ENCODE results near the gene MS4A4E. TPM values are rescaled to one million over a fixed set of nuclear protein-coding genes. Genes with fewer than 3 reads are reported as not detected.
"Not testable (repeated sequence)": the region's sequence is repeated elsewhere in the genome, so short reads cannot be mapped to it uniquely, and the experiment has no call there.

Gene MS4A4E
- 1 to 10 TPM in 3 of 4 donors, under 1 TPM in 1; 0.91 to 7.9 (median 2.8) TPM for total RNA-seq

DNA sequence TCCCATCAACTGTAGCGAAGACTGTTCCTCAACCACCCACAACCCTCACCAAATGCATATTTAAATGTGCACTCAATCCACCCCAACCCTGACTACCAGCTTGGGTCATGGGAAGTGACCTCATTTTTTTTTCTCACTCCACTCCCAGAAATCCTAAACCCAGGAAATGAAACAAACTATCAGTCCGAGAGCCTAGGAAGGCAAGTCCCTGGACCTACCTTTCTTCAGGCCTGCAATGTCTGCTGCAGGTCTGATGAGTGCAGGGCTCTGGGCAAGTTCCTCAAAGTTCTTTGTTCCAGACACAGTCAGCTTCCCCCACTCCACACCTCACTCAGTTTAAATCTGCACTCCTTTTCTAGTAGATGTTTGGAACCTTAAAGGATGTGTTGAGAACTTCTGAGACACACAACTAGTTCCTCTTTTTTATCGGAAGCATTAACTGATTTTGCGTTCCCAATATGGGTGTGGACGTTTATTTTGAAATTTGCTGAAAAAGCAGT, at the start of gene MS4A4E:
MS4A4E (minus strand) TSS at position 398 of the 500 bp plus-strand sequence. CDS start 13,082 bp downstream, outside the sequence.
- Histone ChIP-seq H3K27me3 (no peaks in the 10 kb centered on the region), H3K9me3 (no peaks in the 10 kb centered on the region), H3K36me3 (no peaks in the 10 kb centered on the region), H3K4me1 (no peaks in the 10 kb centered on the region), H3K27ac (replicated peaks in 1 of 4) (peak within 1 kb of the TSS in 2 of 4 donors; percentile 6 to 16), H3K4me3 (peak within 1 kb of the TSS in 2 of 4 donors; percentile 11 to 16)
- intact Hi-C loops (cut with DNase I) = no loop called here
- TF ChIP-seq POLR2A (IDR thresholded peaks at IDR 0.05; ENCODE audit: low read depth) = no peak
- TF ChIP-seq CTCF (IDR thresholded peaks at IDR 0.05) = no peak
- TF ChIP-seq EP300 (IDR thresholded peaks at IDR 0.05) = no peak
- no peak for TF ChIP-seq POLR2AphosphoS5 (IDR thresholded peaks at IDR 0.05)
- WGBS = 80% methylated on average over 5 of the region's 5 CpGs
- no peak for DNase-seq (ENCODE audit: extremely low spot score)

- Histone ChIP-seq H3K27ac (replicated peaks in 1 of 4) (no peak overlapping the region), H3K9me3 (peaks cover 0 to 9% (median 4%) of the 10 kb centered on the region in 4 donors), H3K4me1 (no peaks in the 10 kb centered on the region), H3K36me3 (no peaks in the 10 kb centered on the region), H3K4me3 (no peak overlapping the region), H3K27me3 (no peaks in the 10 kb centered on the region)
- intact Hi-C loops (cut with DNase I) = no loop called here
- WGBS = 78% methylated on average over 2 of the region's 2 CpGs
- DNase-seq (ENCODE audit: extremely low spot score) = no peak
- no peak for TF ChIP-seq POLR2A (IDR thresholded peaks at IDR 0.05; ENCODE audit: low read depth)
- no peak for TF ChIP-seq CTCF (IDR thresholded peaks at IDR 0.05)
- no peak for TF ChIP-seq POLR2AphosphoS5 (IDR thresholded peaks at IDR 0.05)
- TF ChIP-seq EP300 (IDR thresholded peaks at IDR 0.05) = no peak
Observed at GRCh38 chr11:60292145-60292544, 49.2 kb upstream of the MS4A4E start.

DNA sequence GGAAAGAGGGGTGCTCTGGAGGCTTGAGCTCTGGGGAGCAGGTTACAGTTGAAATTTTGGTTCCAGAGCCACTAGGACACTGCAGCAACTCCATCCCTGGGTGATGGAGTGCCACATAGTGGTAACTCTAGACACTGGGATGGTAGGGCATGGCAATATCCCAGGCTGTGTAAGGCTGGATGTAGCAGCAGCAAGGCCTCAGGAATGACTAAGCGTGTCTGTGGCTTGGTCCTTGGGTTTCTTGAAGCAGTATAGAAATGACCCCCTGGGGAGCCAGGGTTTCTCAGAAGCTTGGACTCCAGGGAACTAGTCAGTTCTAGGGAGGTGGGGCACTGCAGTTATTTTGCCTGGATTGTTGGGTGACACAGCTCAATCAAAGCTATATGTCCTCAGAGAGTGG, 45.6 kb upstream of the MS4A4E start:
- no peak for DNase-seq (ENCODE audit: extremely low spot score)
- WGBS = 100% methylated on average over 1 of the region's 1 CpG
- intact Hi-C loops (cut with DNase I) = no loop called here
- Histone ChIP-seq H3K36me3 (no peaks in the 10 kb centered on the region), H3K9me3 (peaks cover 0 to 9% (median 4%) of the 10 kb centered on the region in 4 donors), H3K4me1 (no peaks in the 10 kb centered on the region), H3K27me3 (no peaks in the 10 kb centered on the region), H3K4me3 (no peak overlapping the region), H3K27ac (replicated peaks in 1 of 4) (no peak overlapping the region)
- TF ChIP-seq POLR2AphosphoS5 (IDR thresholded peaks at IDR 0.05) (no peak), CTCF (IDR thresholded peaks at IDR 0.05) (no peak), POLR2A (IDR thresholded peaks at IDR 0.05; ENCODE audit: low read depth) (no peak), EP300 (IDR thresholded peaks at IDR 0.05) (no peak)

DNA sequence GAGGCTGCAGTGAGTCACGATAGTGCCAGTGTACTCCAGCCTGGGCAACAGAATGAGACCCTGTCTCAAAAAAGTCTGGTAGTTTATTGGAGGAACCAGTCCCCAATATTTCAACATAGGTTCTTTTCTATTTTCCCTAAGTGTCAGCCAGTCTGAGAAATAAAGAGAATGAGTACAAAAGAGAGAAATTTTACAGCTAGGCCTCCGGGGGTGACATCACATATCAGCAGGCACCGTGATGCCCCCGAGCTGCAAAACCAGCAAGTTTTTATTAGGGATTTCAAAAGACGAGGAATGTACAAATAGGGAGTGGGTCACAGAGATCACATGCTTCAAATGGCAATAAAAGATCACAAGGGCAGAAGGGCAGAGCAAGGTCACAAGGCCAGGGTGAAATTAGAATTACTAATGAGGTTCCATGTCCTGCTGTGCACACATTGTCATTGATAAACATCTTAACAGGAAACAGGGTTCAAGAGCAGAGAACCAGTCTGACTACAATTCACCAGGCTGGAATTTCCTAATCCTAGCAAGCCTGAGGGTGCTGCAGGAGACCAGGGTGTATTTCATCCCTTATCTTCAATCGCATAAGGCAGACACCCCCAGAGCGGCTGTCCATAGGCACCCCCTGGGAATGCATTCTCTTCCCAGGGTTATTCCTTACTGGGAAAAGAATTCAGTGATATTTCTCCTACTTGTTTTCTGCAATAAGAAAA, 42.6 kb upstream of the MS4A4E start:
- intact Hi-C loops (cut with DNase I); H3K4me1 ChIP-seq; H3K4me3 ChIP-seq; H3K27ac ChIP-seq (replicated peaks in 1 of 4); H3K9me3 ChIP-seq; DNase-seq (ENCODE audit: extremely low spot score); H3K27me3 ChIP-seq; H3K36me3 ChIP-seq: not testable (repeated sequence)
- WGBS = 72% methylated on average over 7 of the region's 7 CpGs

DNA sequence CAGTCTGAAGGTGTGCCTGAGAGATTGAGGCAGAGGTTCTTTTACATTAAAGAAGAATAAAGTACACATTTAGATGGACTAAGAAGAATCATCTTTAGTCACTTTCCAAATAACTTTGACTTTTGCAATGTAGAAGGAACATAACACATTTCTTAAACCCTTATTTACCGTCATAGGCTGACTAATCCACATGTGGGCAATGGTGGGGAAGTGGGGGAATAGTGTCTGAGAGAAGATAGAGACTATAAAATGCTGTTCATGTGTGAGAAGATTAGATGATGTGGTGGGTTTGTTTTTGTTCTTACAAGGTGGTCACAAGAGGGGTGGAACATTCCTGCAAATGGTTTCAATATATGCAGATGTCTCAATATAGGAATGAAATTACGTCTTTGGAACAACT, 39.3 kb upstream of the MS4A4E start:
- TF ChIP-seq POLR2AphosphoS5 (IDR thresholded peaks at IDR 0.05) = no peak
- no peak for TF ChIP-seq POLR2A (IDR thresholded peaks at IDR 0.05; ENCODE audit: low read depth)
- intact Hi-C loops (cut with DNase I) = no loop called here
- WGBS = 76% methylated on average over 2 of the region's 2 CpGs
- Histone ChIP-seq H3K36me3 (no peaks in the 10 kb centered on the region), H3K4me3 (peak overlapping the region in 3 of 4 donors; percentile 1 to 37 (median 12)), H3K27me3 (no peaks in the 10 kb centered on the region), H3K4me1 (no peaks in the 10 kb centered on the region), H3K9me3 (no peaks in the 10 kb centered on the region), H3K27ac (replicated peaks in 1 of 4) (peak overlapping the region in 1 of 4 donors; percentile 28)
- DNase-seq (ENCODE audit: extremely low spot score) = no peak
